ENCODE data around the gene RAB40B.

The RAB40B gene

GRCh38 chr17:82716203-82717010, 17.9 kb upstream of the RAB40B start, which contains the start of gene FN3KRP:
Gene FN3KRP (plus strand): TSS chr17:82716706. CDS start chr17:82716756, 50 bp downstream.
- DNase-seq, result peak; percentile 95 to 98 (median 96)

- DNase-seq, result no peak
Observed at GRCh38 chr17:82713071-82713723, 14.7 kb upstream of the RAB40B start.

GRCh38 chr17:82710499-82711232, 12.2 kb upstream of the RAB40B start:
- DNase-seq, result no peak

- no peak for DNase-seq
Observed at GRCh38 chr17:82709676-82710498, 11.4 kb upstream of the RAB40B start.

- no peak for DNase-seq
Observed at GRCh38 chr17:82709024-82709675, 10.7 kb upstream of the RAB40B start.

GRCh38 chr17:82705756-82706155, 7.3 kb upstream of the RAB40B start:
- no peak for DNase-seq

- no peak for DNase-seq
Observed at GRCh38 chr17:82704886-82705285, 6.4 kb upstream of the RAB40B start.

GRCh38 chr17:82703935-82704865, 5.7 kb upstream of the RAB40B start:
- DNase-seq, result no peak

GRCh38 chr17:82703036-82703745, 4.7 kb upstream of the RAB40B start:
- DNase-seq, result no peak

GRCh38 chr17:82702231-82702927, 3.9 kb upstream of the RAB40B start:
- peak in 1 of 4 experiments; percentile 33 for DNase-seq

- no peak for DNase-seq
Observed at GRCh38 chr17:82699551-82699950, 1.1 kb upstream of the RAB40B start.

GRCh38 chr17:82698974-82699442, 510 bp upstream of the RAB40B start:
- peak in 1 of 4 experiments; percentile 23 for DNase-seq

GRCh38 chr17:82697808-82698064, 762 bp downstream of the RAB40B start:
- no peak for DNase-seq

GRCh38 chr17:82696916-82697807, 1.3 kb downstream of the RAB40B start:
- peak in 1 of 4 experiments; percentile 34 for DNase-seq

GRCh38 chr17:82696259-82696658, 2.2 kb downstream of the RAB40B start:
- no peak for DNase-seq

- no peak for DNase-seq
Observed at GRCh38 chr17:82694647-82695046, 3.9 kb downstream of the RAB40B start.

- DNase-seq, result no peak
Observed at GRCh38 chr17:82693168-82693867, 5.2 kb downstream of the RAB40B start.

- no peak for DNase-seq
Observed at GRCh38 chr17:82692268-82692667, 6.2 kb downstream of the RAB40B start.
